Measurements from ENCODE around the gene CADM1. TPM values are rescaled to one million over a fixed set of nuclear protein-coding genes. Genes with fewer than 3 reads are reported as not detected.
"Not testable (repeated sequence)": the region's sequence is repeated elsewhere in the genome, so short reads cannot be mapped to it uniquely, and the experiment has no call there.

The CADM1 gene
- total RNA-seq, 2 donors from 2014 or later: 0.61 to 1.3 TPM

- H3K4me1 Mint-ChIP-seq: no peaks in the 10 kb centered on the region
- no peak for ATAC-seq (replicated peaks)
- H3K9me3 Mint-ChIP-seq: peaks cover 2% of the 10 kb centered on the region
- no peaks in the 10 kb centered on the region for H3K36me3 Mint-ChIP-seq (ENCODE audit: low read depth)
- peaks cover under 1% of the 10 kb centered on the region for H3K27me3 Mint-ChIP-seq
- H3K4me3 Mint-ChIP-seq: no peak overlapping the region
- no peak overlapping the region for H3K27ac Mint-ChIP-seq
Measured at GRCh38 chr11:115476463-115477286, 27.5 kb downstream of the CADM1 start.

GRCh38 chr11:115475564-115475963 is 28.7 kb downstream of the CADM1 start:
- Mint-ChIP-seq H3K4me1 (no peaks in the 10 kb centered on the region), H3K27ac (no peak overlapping the region), H3K4me3 (no peak overlapping the region), H3K27me3 (peaks cover 4% of the 10 kb centered on the region), H3K36me3 (ENCODE audit: low read depth) (no peaks in the 10 kb centered on the region), H3K9me3 (peaks cover 5% of the 10 kb centered on the region)
- no peak for ATAC-seq (replicated peaks)

- H3K9me3 Mint-ChIP-seq; H3K4me1 Mint-ChIP-seq; H3K4me3 Mint-ChIP-seq; H3K36me3 Mint-ChIP-seq (ENCODE audit: low read depth); H3K27me3 Mint-ChIP-seq; ATAC-seq (replicated peaks); H3K27ac Mint-ChIP-seq: not testable (repeated sequence)
Measured at GRCh38 chr11:115474306-115474705, 29.9 kb downstream of the CADM1 start.

- no peak for ATAC-seq (replicated peaks)
- peaks cover 4% of the 10 kb centered on the region for H3K27me3 Mint-ChIP-seq
- H3K4me1 Mint-ChIP-seq: no peaks in the 10 kb centered on the region
- H3K9me3 Mint-ChIP-seq: peaks cover 5% of the 10 kb centered on the region
- no peaks in the 10 kb centered on the region for H3K36me3 Mint-ChIP-seq (ENCODE audit: low read depth)
- H3K4me3 Mint-ChIP-seq: no peak overlapping the region
- no peak overlapping the region for H3K27ac Mint-ChIP-seq
Measured at GRCh38 chr11:115473167-115473566, 31.0 kb downstream of the CADM1 start.

GRCh38 chr11:115471367-115471766 is 32.8 kb downstream of the CADM1 start:
- Mint-ChIP-seq H3K4me3 (no peak overlapping the region), H3K36me3 (ENCODE audit: low read depth) (no peaks in the 10 kb centered on the region)

GRCh38 chr11:115470928-115471327 is 33.3 kb downstream of the CADM1 start:
- Mint-ChIP-seq H3K36me3 (ENCODE audit: low read depth) (no peaks in the 10 kb centered on the region), H3K4me3 (no peak overlapping the region), H3K9me3 (peaks cover 5% of the 10 kb centered on the region), H3K4me1 (no peaks in the 10 kb centered on the region), H3K27me3 (peaks cover 4% of the 10 kb centered on the region), H3K27ac (no peak overlapping the region)
- ATAC-seq (replicated peaks): no peak

More at GRCh38 chr11:115471367-115471766, 32.8 kb downstream of the CADM1 start:
- H3K27ac Mint-ChIP-seq: no peak overlapping the region
- peaks cover 5% of the 10 kb centered on the region for H3K9me3 Mint-ChIP-seq
- no peaks in the 10 kb centered on the region for H3K4me1 Mint-ChIP-seq
- H3K27me3 Mint-ChIP-seq: peaks cover 4% of the 10 kb centered on the region
- ATAC-seq (replicated peaks): peak; percentile 16

GRCh38 chr11:115469361-115469760 is 34.9 kb downstream of the CADM1 start:
- no peak overlapping the region for H3K4me3 Mint-ChIP-seq
- H3K27ac Mint-ChIP-seq: no peak overlapping the region
- no peaks in the 10 kb centered on the region for H3K36me3 Mint-ChIP-seq (ENCODE audit: low read depth)
- H3K27me3 Mint-ChIP-seq: peaks cover 4% of the 10 kb centered on the region
- no peak for ATAC-seq (replicated peaks)
- peaks cover 5% of the 10 kb centered on the region for H3K9me3 Mint-ChIP-seq
- H3K4me1 Mint-ChIP-seq: no peaks in the 10 kb centered on the region

- Mint-ChIP-seq H3K36me3 (ENCODE audit: low read depth) (no peaks in the 10 kb centered on the region), H3K27me3 (no peaks in the 10 kb centered on the region), H3K9me3 (no peaks in the 10 kb centered on the region), H3K4me1 (no peaks in the 10 kb centered on the region), H3K4me3 (no peak overlapping the region), H3K27ac (no peak overlapping the region)
- ATAC-seq (replicated peaks): no peak
Measured at GRCh38 chr11:115466122-115466521, 38.1 kb downstream of the CADM1 start.

GRCh38 chr11:115464269-115464668 is 39.9 kb downstream of the CADM1 start:
- H3K9me3 Mint-ChIP-seq: no peaks in the 10 kb centered on the region
- no peak for ATAC-seq (replicated peaks)
- no peak overlapping the region for H3K27ac Mint-ChIP-seq
- H3K4me3 Mint-ChIP-seq: no peak overlapping the region
- H3K4me1 Mint-ChIP-seq: no peaks in the 10 kb centered on the region
- no peaks in the 10 kb centered on the region for H3K36me3 Mint-ChIP-seq (ENCODE audit: low read depth)
- H3K27me3 Mint-ChIP-seq: no peaks in the 10 kb centered on the region

GRCh38 chr11:115463606-115464005 is 40.6 kb downstream of the CADM1 start:
- H3K27me3 Mint-ChIP-seq: no peaks in the 10 kb centered on the region
- ATAC-seq (replicated peaks): no peak
- H3K9me3 Mint-ChIP-seq: no peaks in the 10 kb centered on the region
- no peak overlapping the region for H3K27ac Mint-ChIP-seq
- no peaks in the 10 kb centered on the region for H3K4me1 Mint-ChIP-seq
- H3K36me3 Mint-ChIP-seq (ENCODE audit: low read depth): no peaks in the 10 kb centered on the region
- H3K4me3 Mint-ChIP-seq: no peak overlapping the region

GRCh38 chr11:115462757-115463156 is 41.5 kb downstream of the CADM1 start:
- ATAC-seq (replicated peaks): no peak
- no peaks in the 10 kb centered on the region for H3K9me3 Mint-ChIP-seq
- H3K4me3 Mint-ChIP-seq: no peak overlapping the region
- no peaks in the 10 kb centered on the region for H3K36me3 Mint-ChIP-seq (ENCODE audit: low read depth)
- H3K4me1 Mint-ChIP-seq: no peaks in the 10 kb centered on the region
- H3K27me3 Mint-ChIP-seq: no peaks in the 10 kb centered on the region
- no peak overlapping the region for H3K27ac Mint-ChIP-seq

GRCh38 chr11:115462004-115462541 is 42.1 kb downstream of the CADM1 start:
- Mint-ChIP-seq H3K27ac (no peak overlapping the region), H3K9me3 (no peaks in the 10 kb centered on the region), H3K36me3 (ENCODE audit: low read depth) (no peaks in the 10 kb centered on the region), H3K4me1 (no peaks in the 10 kb centered on the region), H3K4me3 (no peak overlapping the region), H3K27me3 (no peaks in the 10 kb centered on the region)
- ATAC-seq (replicated peaks): no peak

GRCh38 chr11:115460512-115460911 is 43.7 kb downstream of the CADM1 start:
- H3K4me1 Mint-ChIP-seq: no peaks in the 10 kb centered on the region
- H3K36me3 Mint-ChIP-seq (ENCODE audit: low read depth): no peaks in the 10 kb centered on the region
- H3K9me3 Mint-ChIP-seq: no peaks in the 10 kb centered on the region
- peaks cover 5% of the 10 kb centered on the region for H3K27me3 Mint-ChIP-seq
- ATAC-seq (replicated peaks): no peak
- no peak overlapping the region for H3K4me3 Mint-ChIP-seq
- H3K27ac Mint-ChIP-seq: no peak overlapping the region

GRCh38 chr11:115459563-115459962 is 44.7 kb downstream of the CADM1 start:
- peaks cover 5% of the 10 kb centered on the region for H3K27me3 Mint-ChIP-seq
- no peak for ATAC-seq (replicated peaks)
- no peak overlapping the region for H3K4me3 Mint-ChIP-seq
- no peaks in the 10 kb centered on the region for H3K9me3 Mint-ChIP-seq
- no peaks in the 10 kb centered on the region for H3K36me3 Mint-ChIP-seq (ENCODE audit: low read depth)
- H3K4me1 Mint-ChIP-seq: no peaks in the 10 kb centered on the region
- H3K27ac Mint-ChIP-seq: no peak overlapping the region

- peaks cover 5% of the 10 kb centered on the region for H3K27me3 Mint-ChIP-seq
- ATAC-seq (replicated peaks): no peak
Measured at GRCh38 chr11:115458877-115459276, 45.3 kb downstream of the CADM1 start.

More at GRCh38 chr11:115458877-115459276, 45.3 kb downstream of the CADM1 start:
- H3K4me1 Mint-ChIP-seq: no peaks in the 10 kb centered on the region
- no peak overlapping the region for H3K4me3 Mint-ChIP-seq
- H3K36me3 Mint-ChIP-seq (ENCODE audit: low read depth): no peaks in the 10 kb centered on the region
- no peaks in the 10 kb centered on the region for H3K9me3 Mint-ChIP-seq
- H3K27ac Mint-ChIP-seq: no peak overlapping the region
